Colonic mucosa (tissue), 4 donors: ENCODE data around the gene USF3. TPM values are rescaled to one million over a fixed set of nuclear protein-coding genes. Genes with fewer than 3 reads are reported as not detected.

ENCODE experiments used
- DNase-seq: peaks from one replicate; pipeline ENCODE4 v3.0.0-alpha.2; 2020
- H3K27ac ChIP-seq: fragments of 200-600 bp; one replicate; pipeline ENCODE4 v1.8.0; 2021
- H3K27me3 ChIP-seq: fragments of 200-600 bp; one replicate; pipeline ENCODE4 v1.8.0; 2021
- H3K36me3 ChIP-seq: fragments of 200-600 bp; one replicate; pipeline ENCODE4 v1.8.0; 2021
- H3K4me1 ChIP-seq: fragments of 200-600 bp; one replicate; pipeline ENCODE4 v1.8.0; 2021; ENCODE audit warnings: mild to moderate bottlenecking
- H3K4me3 ChIP-seq: fragments of 200-600 bp; one replicate; pipeline ENCODE4 v1.8.0; 2021
- H3K9ac ChIP-seq, 2 donors: one replicate each; pipeline ENCODE4 v1.7.0; 2013; ENCODE audit warnings: control low read depth in 2 of 2, low read depth in 2 of 2, low read length in 2 of 2
- H3K9me3 ChIP-seq: fragments of 200-600 bp; one replicate; pipeline ENCODE4 v1.8.0; 2021
- intact Hi-C: fragments of 100-400 bp; cut with DNase I; formaldehyde crosslinking; loops from one replicate; pipeline ENCODE4 v1.14.1; 2022
- total RNA-seq, 2 donors: library from RNA; stranded (reverse); fragmentation: NEBNext Ultra II Directional in 1 of 2; extraction: Animal tissue kit (Norgen Biotek cat#: 25700) in 1 of 2; gene quantifications; one replicate each; pipeline ENCODE4 v1.2.1, GENCODE V29; 2021
- TF ChIP-seq, protein P1 (sequence below): fragments of 200-600 bp; IDR thresholded peaks from one replicate; pipeline ENCODE4 v1.8.0; 2022; ENCODE audit warnings: antibody characterized with exemption, mild to moderate bottlenecking
- donor health status: healthy.
- donor health status: DM: no; HTN: no; CAD: no.
- donor health status: DM: no; HTN: no; CAD: no.

The USF3 gene
- total RNA-seq, 2 donors from 2014 or later: 18.4 to 22.7 TPM

DNA sequence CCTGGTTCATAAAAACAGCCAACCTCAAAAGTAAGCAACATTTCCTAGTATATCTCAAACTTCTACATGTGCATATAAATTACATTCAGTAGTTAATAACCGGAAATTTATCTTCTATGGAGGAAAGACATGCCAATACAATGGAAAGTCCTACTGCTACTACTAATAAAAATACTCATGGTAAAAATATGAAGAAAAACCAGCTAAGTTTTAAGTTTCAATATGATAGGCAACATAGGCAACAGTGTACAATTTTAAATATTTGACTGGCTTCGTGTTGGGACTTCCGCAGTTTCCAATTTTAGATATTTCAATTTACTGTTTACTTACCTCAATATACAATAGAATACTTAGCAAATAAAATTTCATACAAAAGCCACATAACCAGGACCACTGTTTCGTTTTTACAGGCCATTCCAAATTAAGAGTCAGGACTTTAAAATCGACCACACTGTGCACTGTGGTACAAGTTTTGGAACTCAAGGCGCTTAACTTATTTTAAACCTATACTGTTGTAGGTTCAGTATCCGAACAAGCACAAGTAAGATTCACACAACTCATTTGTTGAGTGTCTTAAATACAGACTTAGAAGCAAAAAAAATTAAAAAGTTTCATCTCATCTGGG, 46.7 kb upstream of the USF3 start:
- TF ChIP-seq, protein P1, sequence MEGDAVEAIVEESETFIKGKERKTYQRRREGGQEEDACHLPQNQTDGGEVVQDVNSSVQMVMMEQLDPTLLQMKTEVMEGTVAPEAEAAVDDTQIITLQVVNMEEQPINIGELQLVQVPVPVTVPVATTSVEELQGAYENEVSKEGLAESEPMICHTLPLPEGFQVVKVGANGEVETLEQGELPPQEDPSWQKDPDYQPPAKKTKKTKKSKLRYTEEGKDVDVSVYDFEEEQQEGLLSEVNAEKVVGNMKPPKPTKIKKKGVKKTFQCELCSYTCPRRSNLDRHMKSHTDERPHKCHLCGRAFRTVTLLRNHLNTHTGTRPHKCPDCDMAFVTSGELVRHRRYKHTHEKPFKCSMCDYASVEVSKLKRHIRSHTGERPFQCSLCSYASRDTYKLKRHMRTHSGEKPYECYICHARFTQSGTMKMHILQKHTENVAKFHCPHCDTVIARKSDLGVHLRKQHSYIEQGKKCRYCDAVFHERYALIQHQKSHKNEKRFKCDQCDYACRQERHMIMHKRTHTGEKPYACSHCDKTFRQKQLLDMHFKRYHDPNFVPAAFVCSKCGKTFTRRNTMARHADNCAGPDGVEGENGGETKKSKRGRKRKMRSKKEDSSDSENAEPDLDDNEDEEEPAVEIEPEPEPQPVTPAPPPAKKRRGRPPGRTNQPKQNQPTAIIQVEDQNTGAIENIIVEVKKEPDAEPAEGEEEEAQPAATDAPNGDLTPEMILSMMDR: no peak
- Histone ChIP-seq H3K4me1 (peaks cover 7% of the 10 kb centered on the region), H3K9ac (no peak overlapping the region), H3K27ac (no peak overlapping the region), H3K27me3 (no peaks in the 10 kb centered on the region), H3K36me3 (no peaks in the 10 kb centered on the region), H3K9me3 (no peaks in the 10 kb centered on the region), H3K4me3 (no peak overlapping the region)
- intact Hi-C loops: loop anchor here (10.0 kb wide), 2 partner anchors 248 to 312 kb away; partner anchors contain the start of genes CCDC191 and QTRT2
- DNase-seq: no peak

- Histone ChIP-seq H3K27me3 (no peaks in the 10 kb centered on the region), H3K4me1 (peaks cover 4% of the 10 kb centered on the region), H3K27ac (no peak overlapping the region), H3K9ac (no peak overlapping the region), H3K36me3 (no peaks in the 10 kb centered on the region), H3K9me3 (no peaks in the 10 kb centered on the region), H3K4me3 (no peak overlapping the region)
- TF ChIP-seq, protein P1: no peak
- intact Hi-C loops: loop anchor here (10.0 kb wide), 2 partner anchors 247 to 313 kb away; partner anchors contain the start of genes CCDC191 and QTRT2
- no peak for DNase-seq
Measured at GRCh38 chr3:113741620-113742019, 45.2 kb upstream of the USF3 start.

DNA sequence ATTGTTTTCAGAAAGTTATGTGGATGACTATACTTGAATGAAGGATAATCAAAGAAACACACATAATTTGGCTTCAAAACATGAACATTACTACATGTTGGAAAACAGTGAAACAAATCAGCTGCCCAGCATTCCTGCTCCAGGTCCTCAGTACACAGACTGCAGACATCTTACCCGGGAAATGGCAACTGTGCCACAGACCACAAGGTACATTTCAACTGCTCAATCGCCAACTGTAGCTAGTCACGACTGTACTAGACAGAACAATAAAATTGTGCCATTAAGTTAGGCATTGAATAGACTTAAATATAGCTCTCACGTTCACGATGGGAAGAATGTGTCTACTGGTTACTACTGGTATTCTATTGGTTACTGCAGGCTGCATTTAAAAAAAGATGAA, 44.6 kb upstream of the USF3 start:
- Histone ChIP-seq H3K9me3 (no peaks in the 10 kb centered on the region), H3K4me3 (no peak overlapping the region), H3K27ac (no peak overlapping the region), H3K4me1 (peaks cover 4% of the 10 kb centered on the region), H3K36me3 (no peaks in the 10 kb centered on the region), H3K27me3 (no peaks in the 10 kb centered on the region), H3K9ac (no peak overlapping the region)
- TF ChIP-seq, protein P1: no peak
- intact Hi-C loops: loop anchor here (10.0 kb wide), 2 partner anchors 246 to 314 kb away; partner anchors contain the start of genes CCDC191 and QTRT2
- DNase-seq: no peak

- no peaks in the 10 kb centered on the region for H3K9me3 ChIP-seq
- no peak for DNase-seq
- H3K4me1 ChIP-seq: no peaks in the 10 kb centered on the region
- TF ChIP-seq, protein P1: peak; percentile 50
- H3K4me3 ChIP-seq: no peak overlapping the region
- no peaks in the 10 kb centered on the region for H3K36me3 ChIP-seq
- H3K9ac ChIP-seq: no peak overlapping the region
- intact Hi-C loops: loop anchor here (5.0 to 10.0 kb wide), 2 partner anchors 101 to 178 kb away; partner anchors contain the start of gene GRAMD1C
- H3K27me3 ChIP-seq: no peaks in the 10 kb centered on the region
- no peak overlapping the region for H3K27ac ChIP-seq
Measured at GRCh38 chr3:113736548-113737089, 40.2 kb upstream of the USF3 start.

GRCh38 chr3:113731694-113732093, 35.3 kb upstream of the USF3 start:
- no peak for DNase-seq
- Histone ChIP-seq H3K27me3 (no peaks in the 10 kb centered on the region), H3K9me3 (no peaks in the 10 kb centered on the region), H3K36me3 (no peaks in the 10 kb centered on the region), H3K27ac (no peak overlapping the region), H3K4me3 (no peak overlapping the region), H3K4me1 (no peaks in the 10 kb centered on the region), H3K9ac (no peak overlapping the region)
- intact Hi-C loops: loop anchor here (10.0 kb wide), 1 partner anchor 183 kb away; no protein-coding TSS in a partner anchor
- TF ChIP-seq, protein P1: no peak
